Measurements from ENCODE around the gene HMGCR. TPM values are rescaled to one million over a fixed set of nuclear protein-coding genes. Genes with fewer than 3 reads are reported as not detected.
"Not testable (repeated sequence)": the region's sequence is repeated elsewhere in the genome, so short reads cannot be mapped to it uniquely, and the experiment has no call there.

Gene HMGCR
- total and polyA plus RNA-seq, 2 donors from 2014 or later: 16.4 to 39.0 TPM

- intact Hi-C loops (cut with DNase I): no loop called here
- Histone ChIP-seq H3K4me3 (ENCODE audit: low read length in 3 of 3) (no peak overlapping the region), H3K4me1 (ENCODE audit: control insufficient read depth in 2 of 3, insufficient read depth in 2 of 3, low read depth in 1 of 3, low read length in 3 of 3) (peaks cover 0 to 7% (median 3%) of the 10 kb centered on the region in 3 donors), H3K27me3 (ENCODE audit: control insufficient read depth, insufficient read depth, low read length) (no peaks in the 10 kb centered on the region), H3K9ac (ENCODE audit: low read length in 3 of 3) (no peak overlapping the region), H3K9me3 (ENCODE audit: control insufficient read depth in 2 of 3, insufficient read depth in 1 of 3, low read length in 3 of 3) (no peaks in the 10 kb centered on the region), H3K27ac (ENCODE audit: low read depth in 2 of 2, low read length in 2 of 2) (no peak overlapping the region), H3K36me3 (ENCODE audit: control insufficient read depth in 2 of 3, insufficient read depth in 3 of 3, low read length in 3 of 3) (no peaks in the 10 kb centered on the region)
- no peak for FAIRE-seq
- DNase-seq: no peak
- no peak for TF ChIP-seq CTCF (IDR thresholded peaks at IDR 0.05; ENCODE audit: borderline replicate concordance, extremely low read depth, insufficient read depth)
Measured at GRCh38 chr5:75325242-75325641, 11.8 kb upstream of the HMGCR start.

- no peak for FAIRE-seq
- Histone ChIP-seq H3K4me1 (ENCODE audit: control insufficient read depth in 2 of 3, insufficient read depth in 2 of 3, low read depth in 1 of 3, low read length in 3 of 3) (no peaks in the 10 kb centered on the region), H3K9ac (ENCODE audit: low read length in 3 of 3) (no peak overlapping the region), H3K9me3 (ENCODE audit: control insufficient read depth in 2 of 3, insufficient read depth in 1 of 3, low read length in 3 of 3) (no peaks in the 10 kb centered on the region), H3K27ac (ENCODE audit: low read depth in 2 of 2, low read length in 2 of 2) (no peak overlapping the region), H3K36me3 (ENCODE audit: control insufficient read depth in 2 of 3, insufficient read depth in 3 of 3, low read length in 3 of 3) (no peaks in the 10 kb centered on the region), H3K27me3 (ENCODE audit: control insufficient read depth, insufficient read depth, low read length) (no peaks in the 10 kb centered on the region), H3K4me3 (ENCODE audit: low read length in 3 of 3) (no peak overlapping the region)
- DNase-seq: no peak
- no peak for TF ChIP-seq CTCF (IDR thresholded peaks at IDR 0.05; ENCODE audit: borderline replicate concordance, extremely low read depth, insufficient read depth)
- intact Hi-C loops (cut with DNase I): no loop called here
Measured at GRCh38 chr5:75330404-75330803, 6.6 kb upstream of the HMGCR start.

GRCh38 chr5:75331095-75332090 is 5.6 kb upstream of the HMGCR start:
- intact Hi-C loops (cut with DNase I): no loop called here

GRCh38 chr5:75333759-75334158 is 3.3 kb upstream of the HMGCR start:
- DNase-seq; intact Hi-C loops (cut with DNase I); H3K9me3 ChIP-seq (ENCODE audit: control insufficient read depth in 2 of 3, insufficient read depth in 1 of 3, low read length in 3 of 3); H3K4me3 ChIP-seq (ENCODE audit: low read length in 3 of 3); H3K9ac ChIP-seq (ENCODE audit: low read length in 3 of 3); FAIRE-seq; H3K36me3 ChIP-seq (ENCODE audit: control insufficient read depth in 2 of 3, insufficient read depth in 3 of 3, low read length in 3 of 3); H3K27me3 ChIP-seq (ENCODE audit: control insufficient read depth, insufficient read depth, low read length); H3K27ac ChIP-seq (ENCODE audit: low read depth in 2 of 2, low read length in 2 of 2); H3K4me1 ChIP-seq (ENCODE audit: control insufficient read depth in 2 of 3, insufficient read depth in 2 of 3, low read depth in 1 of 3, low read length in 3 of 3): not testable (repeated sequence)

More at GRCh38 chr5:75331095-75332090, 5.6 kb upstream of the HMGCR start:
- no peaks in the 10 kb centered on the region for H3K36me3 ChIP-seq (ENCODE audit: control insufficient read depth in 2 of 3, insufficient read depth in 3 of 3, low read length in 3 of 3)
- H3K9ac ChIP-seq (ENCODE audit: low read length in 3 of 3): no peak overlapping the region
- H3K9me3 ChIP-seq (ENCODE audit: control insufficient read depth in 2 of 3, insufficient read depth in 1 of 3, low read length in 3 of 3): no peaks in the 10 kb centered on the region
- DNase-seq (no peak), FAIRE-seq (no peak)
- TF ChIP-seq CTCF (IDR thresholded peaks at IDR 0.05; ENCODE audit: borderline replicate concordance, extremely low read depth, insufficient read depth): no peak
- H3K27ac ChIP-seq (ENCODE audit: low read depth in 2 of 2, low read length in 2 of 2): no peak overlapping the region
- no peaks in the 10 kb centered on the region for H3K27me3 ChIP-seq (ENCODE audit: control insufficient read depth, insufficient read depth, low read length)
- no peak overlapping the region for H3K4me3 ChIP-seq (ENCODE audit: low read length in 3 of 3)
- H3K4me1 ChIP-seq (ENCODE audit: control insufficient read depth in 2 of 3, insufficient read depth in 2 of 3, low read depth in 1 of 3, low read length in 3 of 3): peaks cover 0 to 3% (median 0%) of the 10 kb centered on the region in 3 donors

- DNase-seq; H3K9me3 ChIP-seq (ENCODE audit: control insufficient read depth in 2 of 3, insufficient read depth in 1 of 3, low read length in 3 of 3); H3K4me3 ChIP-seq (ENCODE audit: low read length in 3 of 3); intact Hi-C loops (cut with DNase I); H3K27ac ChIP-seq (ENCODE audit: low read depth in 2 of 2, low read length in 2 of 2); FAIRE-seq; H3K9ac ChIP-seq (ENCODE audit: low read length in 3 of 3); H3K36me3 ChIP-seq (ENCODE audit: control insufficient read depth in 2 of 3, insufficient read depth in 3 of 3, low read length in 3 of 3); H3K4me1 ChIP-seq (ENCODE audit: control insufficient read depth in 2 of 3, insufficient read depth in 2 of 3, low read depth in 1 of 3, low read length in 3 of 3); H3K27me3 ChIP-seq (ENCODE audit: control insufficient read depth, insufficient read depth, low read length): not testable (repeated sequence)
Measured at GRCh38 chr5:75334413-75334812, 2.6 kb upstream of the HMGCR start.
